ENCODE results near the gene CDC25C.
"Not testable (repeated sequence)": the region's sequence is repeated elsewhere in the genome, so short reads cannot be mapped to it uniquely, and the experiment has no call there.

CDC25C gene

GRCh38 chr5:138263581-138263980 is 68.0 kb downstream of the CDC25C start:
- no peak for TF ChIP-seq CTCF (IDR thresholded peaks at IDR 0.05)
- no peak overlapping the region for H3K27ac ChIP-seq
- no peak overlapping the region for H3K4me3 ChIP-seq
- no peak for DNase-seq (ENCODE audit: low spot score)

GRCh38 chr5:138258704-138259292 is 72.8 kb downstream of the CDC25C start:
- Histone ChIP-seq H3K27ac (no peak overlapping the region), H3K4me3 (no peak overlapping the region)
- no peak for TF ChIP-seq CTCF (IDR thresholded peaks at IDR 0.05)
- no peak for DNase-seq (ENCODE audit: low spot score)

- no peak for DNase-seq (ENCODE audit: low spot score)
- Histone ChIP-seq H3K27ac (no peak overlapping the region), H3K4me3 (no peak overlapping the region)
- no peak for TF ChIP-seq CTCF (IDR thresholded peaks at IDR 0.05)
Measured at GRCh38 chr5:138257583-138257982, 74.0 kb downstream of the CDC25C start.

- Histone ChIP-seq H3K4me3 (no peak overlapping the region), H3K27ac (no peak overlapping the region)
- no peak for TF ChIP-seq CTCF (IDR thresholded peaks at IDR 0.05)
- DNase-seq (ENCODE audit: low spot score), result no peak
Measured at GRCh38 chr5:138252944-138253343, 78.7 kb downstream of the CDC25C start.

- not testable (repeated sequence) for H3K27ac ChIP-seq; DNase-seq (ENCODE audit: low spot score); H3K4me3 ChIP-seq
Measured at GRCh38 chr5:138247800-138248199, 83.8 kb downstream of the CDC25C start.

GRCh38 chr5:138246822-138247221 is 84.8 kb downstream of the CDC25C start:
- no peak overlapping the region for H3K4me3 ChIP-seq
- H3K27ac ChIP-seq, result no peak overlapping the region
- DNase-seq (ENCODE audit: low spot score), result no peak
- TF ChIP-seq CTCF (IDR thresholded peaks at IDR 0.05), result no peak

- Histone ChIP-seq H3K27ac (no peak overlapping the region), H3K4me3 (no peak overlapping the region)
- TF ChIP-seq CTCF (IDR thresholded peaks at IDR 0.05), result no peak
- no peak for DNase-seq (ENCODE audit: low spot score)
Measured at GRCh38 chr5:138246334-138246733, 85.3 kb downstream of the CDC25C start.

- TF ChIP-seq CTCF (IDR thresholded peaks at IDR 0.05), result no peak
- DNase-seq (ENCODE audit: low spot score), result no peak
Measured at GRCh38 chr5:138245717-138246116, 85.9 kb downstream of the CDC25C start.

More at GRCh38 chr5:138245717-138246116, 85.9 kb downstream of the CDC25C start:
- Histone ChIP-seq H3K4me3 (no peak overlapping the region), H3K27ac (no peak overlapping the region)

All from coronary artery (tissue), 2 donors.